Thoracic aorta (tissue), 2 donors: ENCODE data around the gene CDKAL1. TPM values are rescaled to one million over a fixed set of nuclear protein-coding genes. Genes with fewer than 3 reads are reported as not detected.

Experiments used
- ATAC-seq: fragments of 150-250 bp; one replicate; pipeline ENCODE4 v1.8.0; 2017; ENCODE audit warnings: low read depth; ENCODE audit not compliant: insufficient number of reproducible peaks, low FRiP score
- DNase-seq: peaks from one replicate; pipeline ENCODE4 v3.0.0-alpha.2; 2020; ENCODE audit warnings: low spot score
- H3K27ac ChIP-seq, 2 donors: fragments of 200-600 bp; sonication (generic); 1 replicate in 1 of 2; 2 replicates in 1 of 2; pipeline ENCODE4 v1.5.1; 2016; ENCODE audit warnings: mild to moderate bottlenecking in 2 of 2, moderate library complexity in 2 of 2
- H3K27me3 ChIP-seq: fragments of 200-600 bp; sonication (generic); replicated peaks from 2 replicates; pipeline ENCODE4 v1.6.0; 2016; ENCODE audit warnings: mild to moderate bottlenecking; ENCODE audit not compliant: insufficient read depth
- H3K36me3 ChIP-seq: fragments of 200-600 bp; sonication (generic); one replicate; pipeline ENCODE4 v1.5.1; 2016
- H3K4me1 ChIP-seq, 2 donors: fragments of 200-600 bp; sonication (generic); 1 replicate in 1 of 2; 2 replicates in 1 of 2; pipeline versions ENCODE4 v1.5.1 to v1.6.0; 2016; ENCODE audit warnings: low read depth in 2 of 2, mild to moderate bottlenecking in 1 of 2; ENCODE audit not compliant: control insufficient read depth in 1 of 2
- H3K4me3 ChIP-seq: fragments of 200-600 bp; sonication (generic); 2 replicates; pipeline ENCODE4 v1.5.1; 2016; ENCODE audit warnings: mild to moderate bottlenecking
- H3K9me3 ChIP-seq: fragments of 200-600 bp; sonication (generic); 2 replicates; pipeline ENCODE4 v1.5.1; 2016
- CTCF ChIP-seq: fragments of 200-600 bp; sonication (generic); IDR thresholded peaks from one replicate; pipeline ENCODE4 v1.5.1; 2019; ENCODE audit warnings: antibody characterized with exemption
- total RNA-seq, 2 donors: library from RNA; depleted of rRNA; stranded (reverse); fragments of >200 nt; gene quantifications; one replicate each; pipeline versions ENCODE4 v1.1.0 to v1.2.3, GENCODE V29; 2016

CDKAL1 gene
- total RNA-seq, 2 donors from 2014 or later: 8.5 to 14.6 TPM

DNA sequence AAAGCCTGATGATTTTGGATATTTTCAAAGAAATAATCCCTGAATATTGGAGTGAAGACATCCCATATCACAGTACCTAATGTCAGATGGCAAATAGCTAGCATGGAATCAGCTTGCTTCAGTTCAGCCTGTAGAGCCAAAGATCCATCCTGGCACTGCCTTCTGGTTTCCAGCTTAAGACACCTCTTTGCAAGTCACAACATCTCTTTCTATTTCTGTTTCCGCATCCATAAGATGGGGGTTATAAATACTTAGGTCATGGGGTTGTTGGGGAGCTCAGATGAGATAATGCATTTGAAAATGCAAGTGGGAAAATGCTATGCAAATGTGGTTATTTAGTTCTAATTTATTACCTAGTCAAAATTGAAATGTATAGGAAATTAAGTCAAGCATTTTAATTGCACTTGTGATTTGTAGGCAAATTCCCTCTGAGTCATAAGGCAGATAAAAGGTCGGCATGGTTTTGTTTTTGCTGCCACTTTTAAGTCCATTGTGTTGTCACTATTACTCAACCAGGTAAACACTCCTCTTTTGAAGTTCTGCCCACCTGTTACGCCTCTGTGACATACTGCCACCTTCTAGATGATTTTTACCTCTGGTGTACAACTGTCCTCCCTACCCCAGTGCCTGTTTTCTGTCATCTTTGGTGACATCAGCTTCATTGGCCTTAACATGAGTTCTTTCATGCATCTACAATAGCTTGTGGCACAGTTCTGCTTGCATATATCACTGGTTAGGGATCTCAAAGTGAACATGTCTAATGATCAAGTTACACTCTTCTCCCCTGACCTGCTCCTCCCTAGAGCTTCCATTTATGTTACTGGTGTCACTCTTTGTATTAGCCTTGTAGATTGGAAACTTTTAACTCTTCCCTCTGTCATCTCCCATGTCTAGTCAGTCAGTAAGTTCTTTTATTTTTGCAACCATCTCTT, 96.6 kb downstream of the CDKAL1 start:
- Histone ChIP-seq H3K36me3 (no peaks in the 10 kb centered on the region), H3K27me3 (no peaks in the 10 kb centered on the region), H3K27ac (no peak overlapping the region), H3K4me3 (no peak overlapping the region), H3K9me3 (no peaks in the 10 kb centered on the region), H3K4me1 (peaks cover 5 to 13% of the 10 kb centered on the region in 2 donors)
- DNase-seq (no peak), ATAC-seq (no peak)
- no peak for TF ChIP-seq CTCF

DNA sequence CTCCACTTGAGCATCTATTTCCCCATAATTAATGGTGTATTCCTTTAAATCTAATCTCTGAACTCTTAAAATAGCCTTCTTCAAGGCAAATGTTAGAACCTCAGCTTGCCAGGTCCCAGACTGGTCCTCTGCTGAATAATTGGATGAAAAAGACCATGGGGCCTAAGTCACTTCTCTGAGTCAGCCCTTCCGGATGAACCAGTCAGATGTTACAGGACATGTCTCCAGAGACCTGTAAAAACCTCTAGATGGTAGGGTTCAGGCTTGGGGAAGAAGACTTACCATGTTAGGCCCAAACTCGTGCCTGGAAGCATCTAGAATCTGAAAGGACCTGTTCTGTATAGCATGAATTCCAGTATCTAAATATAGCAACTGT, 97.3 kb downstream of the CDKAL1 start:
- Histone ChIP-seq H3K4me1 (peaks cover 5 to 13% of the 10 kb centered on the region in 2 donors), H3K36me3 (no peaks in the 10 kb centered on the region), H3K9me3 (no peaks in the 10 kb centered on the region), H3K4me3 (no peak overlapping the region), H3K27ac (no peak overlapping the region), H3K27me3 (no peaks in the 10 kb centered on the region)
- DNase-seq (no peak), ATAC-seq (no peak)
- TF ChIP-seq CTCF: no peak

- Histone ChIP-seq H3K27ac (no peak overlapping the region), H3K4me1 (peaks cover 5 to 13% of the 10 kb centered on the region in 2 donors), H3K4me3 (no peak overlapping the region), H3K9me3 (no peaks in the 10 kb centered on the region), H3K36me3 (no peaks in the 10 kb centered on the region), H3K27me3 (no peaks in the 10 kb centered on the region)
- DNase-seq (no peak), ATAC-seq (no peak)
- no peak for TF ChIP-seq CTCF
These were observed 98.4 kb downstream of the CDKAL1 start for GRCh38 chr6:20632696-20633095.

GRCh38 chr6:20633566-20634340, 99.5 kb downstream of the CDKAL1 start:
- no peak overlapping the region for H3K27ac ChIP-seq
- no peak for TF ChIP-seq CTCF
- no peaks in the 10 kb centered on the region for H3K36me3 ChIP-seq
- DNase-seq (no peak), ATAC-seq (no peak)
- no peaks in the 10 kb centered on the region for H3K27me3 ChIP-seq
- H3K4me1 ChIP-seq: peaks cover 5 to 13% of the 10 kb centered on the region in 2 donors
- H3K4me3 ChIP-seq: no peak overlapping the region
- H3K9me3 ChIP-seq: no peaks in the 10 kb centered on the region

DNA sequence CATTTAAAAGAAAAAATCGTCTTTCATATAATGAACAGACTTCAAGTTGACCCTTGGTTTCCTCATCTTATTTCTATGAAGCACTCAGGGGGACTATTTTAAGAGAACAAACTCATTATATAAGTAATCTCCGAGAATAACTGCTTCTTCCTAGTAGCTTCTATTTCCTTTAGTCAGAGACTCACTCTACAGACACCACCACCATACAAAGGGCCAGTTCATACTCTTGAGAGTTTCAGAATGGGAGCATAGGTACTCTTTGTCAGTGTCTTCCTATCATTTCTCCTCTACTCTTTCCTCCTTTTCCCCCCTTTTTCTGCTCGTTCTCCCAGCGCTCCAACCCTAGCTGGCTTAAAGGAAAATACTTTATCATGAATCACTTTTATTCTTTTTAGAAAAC, 104.9 kb downstream of the CDKAL1 start:
- Histone ChIP-seq H3K36me3 (no peaks in the 10 kb centered on the region), H3K27me3 (no peaks in the 10 kb centered on the region), H3K9me3 (no peaks in the 10 kb centered on the region), H3K4me3 (no peak overlapping the region), H3K4me1 (no peaks in the 10 kb centered on the region), H3K27ac (no peak overlapping the region)
- no peak for DNase-seq
- TF ChIP-seq CTCF: no peak
- ATAC-seq: no peak
